ENCODE results near the gene EYS. TPM values are rescaled to one million over a fixed set of nuclear protein-coding genes. Genes with fewer than 3 reads are reported as not detected.

The EYS gene
- total and polyA plus RNA-seq, 9 of the 15 experiments (the other 6 are each of a cell fraction or from before 2014, with no cell fraction given), result 0.03 to 0.36 (median 0.10) TPM; not detected in 2

DNA sequence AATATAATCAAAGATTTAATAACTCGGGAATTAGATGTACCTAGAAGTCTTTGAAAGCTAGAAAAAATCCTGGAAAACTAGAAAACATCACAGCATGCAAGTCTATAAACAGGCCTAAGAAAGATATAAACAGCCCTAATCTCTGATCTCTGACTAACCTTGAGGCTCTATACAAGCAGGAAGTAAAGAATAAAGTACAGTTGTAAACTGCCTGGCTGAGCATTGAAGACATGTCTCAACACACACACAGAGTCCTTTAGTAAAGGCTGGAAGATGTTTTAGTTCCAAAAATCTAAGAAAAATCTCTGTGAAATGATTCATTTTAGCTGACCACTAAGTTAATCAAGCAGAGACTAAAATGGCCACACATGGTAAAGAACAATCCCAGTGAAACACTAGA, 774.5 kb downstream of the EYS start:
- ATAC-seq, result no peak
- no peak for FAIRE-seq
- H3K9ac ChIP-seq (ENCODE audit: insufficient read depth in 1 of 2, low read depth in 2 of 2, low read length in 2 of 2), result no peak overlapping the region
- ChIA-PET POLR2A (no interaction called here), CTCF (ENCODE audit: low intra/inter-chr PET ratio) (no interaction called here)
- WGBS (ENCODE audit: insufficient coverage, low coverage, missing lambda C conversion rate), result 0% methylated on average over 1 of the region's 1 CpG
- no peak overlapping the region for H3K4me3 ChIP-seq
- H3K4me2 ChIP-seq (ENCODE audit: insufficient read depth, low read length), result no peak overlapping the region
- no peaks in the 10 kb centered on the region for H3K27me3 ChIP-seq (ENCODE audit: control insufficient read depth in 2 of 2, insufficient read depth in 2 of 2, low read length in 2 of 2)
- in situ Hi-C loops (cut with MboI), result no loop called here
- TF ChIP-seq SPI1 (IDR thresholded peaks at IDR 0.05; ENCODE audit: borderline replicate concordance, low read depth, low read length), result no peak
- BruUV-seq (replicated peaks), result no TSS peak
- no peaks in the 10 kb centered on the region for H3K9me1 ChIP-seq (ENCODE audit: control insufficient read depth, insufficient read depth, low read length)
- no peak for DNase-seq (ENCODE audit: extremely low read depth in 1 of 4, low spot score in 3 of 4)
- no peaks in the 10 kb centered on the region for H3K79me2 ChIP-seq (ENCODE audit: control insufficient read depth, insufficient read depth, low read length)
- no peak overlapping the region for H3K27ac ChIP-seq (ENCODE audit: extremely low read depth, low read depth, low read length)
- H3K9me3 ChIP-seq (replicated peaks; ENCODE audit: control insufficient read depth, insufficient read depth, low read depth, low read length), result no peaks in the 10 kb centered on the region
- no peaks in the 10 kb centered on the region for H3K36me3 ChIP-seq (ENCODE audit: control insufficient read depth, insufficient read depth, low read length)
- H2AFZ ChIP-seq (ENCODE audit: low read depth, low read length), result no peak overlapping the region
- H4K20me1 ChIP-seq (replicated peaks; ENCODE audit: control insufficient read depth, insufficient read depth, low read length), result no peaks in the 10 kb centered on the region
- intact Hi-C loops (cut with micrococcal nuclease), result no loop called here
- no peaks in the 10 kb centered on the region for H3K4me1 ChIP-seq (replicated peaks in 1 of 2; ENCODE audit: control insufficient read depth in 2 of 2, insufficient read depth in 2 of 2, low read length in 2 of 2)

DNA sequence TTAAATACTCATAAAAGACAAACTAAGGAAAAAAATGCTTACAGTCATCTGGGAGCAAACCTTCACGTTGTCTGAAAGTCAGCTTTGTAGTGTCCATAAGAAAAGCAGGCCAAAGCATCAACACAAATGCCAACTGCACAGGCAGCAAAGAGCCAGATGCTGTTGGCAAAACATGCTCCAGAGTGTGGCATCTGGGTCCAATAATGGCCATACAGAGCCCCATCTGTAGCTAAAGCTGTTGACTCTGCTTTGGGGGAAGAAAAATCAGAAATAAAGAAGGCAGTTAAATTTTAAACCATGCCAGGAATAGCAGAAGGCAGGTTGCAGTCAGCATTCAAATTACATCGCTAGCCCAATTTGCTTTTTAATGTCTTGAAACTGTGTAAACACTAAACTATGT, 776.3 kb downstream of the EYS start:
- Histone ChIP-seq H3K4me2 (ENCODE audit: insufficient read depth, low read length) (no peak overlapping the region), H3K79me2 (ENCODE audit: control insufficient read depth, insufficient read depth, low read length) (no peaks in the 10 kb centered on the region), H3K9me1 (ENCODE audit: control insufficient read depth, insufficient read depth, low read length) (no peaks in the 10 kb centered on the region), H3K27me3 (ENCODE audit: control insufficient read depth in 2 of 2, insufficient read depth in 2 of 2, low read length in 2 of 2) (no peaks in the 10 kb centered on the region), H3K9me3 (replicated peaks; ENCODE audit: control insufficient read depth, insufficient read depth, low read depth, low read length) (no peaks in the 10 kb centered on the region), H2AFZ (ENCODE audit: low read depth, low read length) (no peak overlapping the region), H3K4me1 (replicated peaks in 1 of 2; ENCODE audit: control insufficient read depth in 2 of 2, insufficient read depth in 2 of 2, low read length in 2 of 2) (no peaks in the 10 kb centered on the region), H3K4me3 (no peak overlapping the region), H3K27ac (ENCODE audit: extremely low read depth, low read depth, low read length) (no peak overlapping the region), H3K36me3 (ENCODE audit: control insufficient read depth, insufficient read depth, low read length) (no peaks in the 10 kb centered on the region), H4K20me1 (replicated peaks; ENCODE audit: control insufficient read depth, insufficient read depth, low read length) (no peaks in the 10 kb centered on the region), H3K9ac (ENCODE audit: insufficient read depth in 1 of 2, low read depth in 2 of 2, low read length in 2 of 2) (no peak overlapping the region)
- DNase-seq (ENCODE audit: extremely low read depth in 1 of 4, low spot score in 3 of 4), result no peak
- in situ Hi-C loops (cut with MboI), result no loop called here
- 0% methylated on average over 2 of the region's 2 CpGs for WGBS (ENCODE audit: insufficient coverage, low coverage, missing lambda C conversion rate)
- BruUV-seq (replicated peaks), result no TSS peak
- POLR2A ChIA-PET, result no interaction called here
- intact Hi-C loops (cut with micrococcal nuclease), result no loop called here
- TF ChIP-seq CBX2 (IDR thresholded peaks at IDR 0.05; ENCODE audit: insufficient read depth, low read length, poor library complexity, severe bottlenecking), result no peak
- CTCF ChIA-PET (ENCODE audit: low intra/inter-chr PET ratio), result no interaction called here
- FAIRE-seq, result no peak
- ATAC-seq, result no peak
